Cardiac fibroblast (primary cell): Measurements from ENCODE around the gene KLRC3.

Source experiments
- DNase-seq, 2 donors: peaks; one replicate each; pipeline versions ENCODE4 v3.0.0 to v3.0.0-alpha.2; 2010; ENCODE audit warnings: low read depth in 2 of 2
- H3K4me3 ChIP-seq, 2 donors: replicated peaks in 1 of 2; 1 replicate in 1 of 2; 2 replicates in 1 of 2; pipeline ENCODE4 v1.5.1; 2011; ENCODE audit warnings: low read depth in 2 of 2, low read length in 2 of 2, mild to moderate bottlenecking in 2 of 2, moderate library complexity in 1 of 2
- CTCF ChIP-seq: IDR thresholded peaks from one replicate; pipeline ENCODE4 v1.5.1; 2011; ENCODE audit warnings: low read depth, mild to moderate bottlenecking, low read length, inconsistent platforms

The KLRC3 gene

GRCh38 chr12:10363914-10364814 is 56.2 kb downstream of the KLRC3 start:
- peak overlapping the region; percentile 53 to 58 for H3K4me3 ChIP-seq
- peak; percentile 57 to 69 for DNase-seq
- no peak for TF ChIP-seq CTCF

GRCh38 chr12:10363658-10363913 is 56.8 kb downstream of the KLRC3 start:
- DNase-seq = peak in 1 of 2 donors; percentile 26
- H3K4me3 ChIP-seq = peak overlapping the region; percentile 21 to 58
- TF ChIP-seq CTCF = no peak

GRCh38 chr12:10362828-10363657 is 57.4 kb downstream of the KLRC3 start:
- peak overlapping the region in 1 of 2 donors; percentile 58 for H3K4me3 ChIP-seq
- peak; percentile 26 to 51 for DNase-seq
- TF ChIP-seq CTCF = no peak

- H3K4me3 ChIP-seq = no peak overlapping the region
- TF ChIP-seq CTCF = no peak
- DNase-seq = no peak
Measured at GRCh38 chr12:10362325-10362724, 58.1 kb downstream of the KLRC3 start.
